Prostate gland (tissue), 2 donors: ENCODE measurements around the gene AOC2.

Experiments
- CTCF ChIP-seq, 4 experiments: fragments of 200-600 bp in 2 of 4; fragments of 450-650 bp in 2 of 4; sonication (generic) in 2 of 4; IDR thresholded peaks; 1 replicate in 3 of 4; 2 replicates in 1 of 4; pipeline ENCODE4 v1.5.1; 2016 to 2019; ENCODE audit warnings: antibody characterized with exemption in 4 of 4, mild to moderate bottlenecking in 2 of 4, moderate library complexity in 2 of 4
- POLR2A ChIP-seq: fragments of 450-650 bp; IDR thresholded peaks from one replicate; pipeline ENCODE4 v1.6.1; 2016; ENCODE audit warnings: antibody characterized with exemption, mild to moderate bottlenecking

GRCh38 chr17:42850954-42851353 is 6.6 kb downstream of the AOC2 start, which contains the start of gene AOC3:
- TF ChIP-seq CTCF (IDR thresholded peaks at IDR 0.05) (no peak), POLR2A (no peak)
